Measurements from ENCODE around the gene ADARB1. TPM values are rescaled to one million over a fixed set of nuclear protein-coding genes. Genes with fewer than 3 reads are reported as not detected.

Gene ADARB1
- total and polyA plus RNA-seq, 12 donors: 7.2 to 21.6 (median 16.1) TPM

DNA sequence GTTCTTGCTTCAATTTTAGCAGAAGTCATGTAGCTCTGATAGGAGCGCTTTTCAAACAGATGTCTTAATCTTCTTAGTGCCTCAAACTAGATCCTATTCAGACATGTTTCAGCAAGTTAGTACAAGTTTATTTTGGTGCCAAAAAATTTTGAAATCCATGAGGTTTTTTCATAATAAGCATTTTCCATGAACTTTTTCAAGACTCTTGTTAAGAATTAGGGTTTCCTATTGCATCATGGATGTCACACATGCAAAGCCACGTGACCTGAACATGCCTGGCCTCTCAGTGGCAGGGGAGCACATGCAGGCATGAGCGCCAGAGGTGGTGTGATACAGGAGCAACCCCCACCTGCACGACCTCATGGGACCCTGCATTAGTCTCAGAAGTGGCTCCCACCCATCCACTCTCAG, 145.7 kb downstream of the ADARB1 start:
- Histone ChIP-seq H3K27ac (peak overlapping the region in 1 of 5 donors; percentile 45), H3K4me3 (no peak overlapping the region), H3K9me3 (replicated peaks in 1 of 3) (peaks cover 0 to 9% (median 0%) of the 10 kb centered on the region in 3 donors), H3K4me1 (replicated peaks in 1 of 2) (no peaks in the 10 kb centered on the region), H3K27me3 (no peaks in the 10 kb centered on the region), H3K36me3 (replicated peaks in 1 of 2) (peaks cover 0 to 19% of the 10 kb centered on the region in 2 donors)
- TF ChIP-seq POLR2A (IDR thresholded peaks at IDR 0.05): no peak
- TF ChIP-seq, protein P1, sequence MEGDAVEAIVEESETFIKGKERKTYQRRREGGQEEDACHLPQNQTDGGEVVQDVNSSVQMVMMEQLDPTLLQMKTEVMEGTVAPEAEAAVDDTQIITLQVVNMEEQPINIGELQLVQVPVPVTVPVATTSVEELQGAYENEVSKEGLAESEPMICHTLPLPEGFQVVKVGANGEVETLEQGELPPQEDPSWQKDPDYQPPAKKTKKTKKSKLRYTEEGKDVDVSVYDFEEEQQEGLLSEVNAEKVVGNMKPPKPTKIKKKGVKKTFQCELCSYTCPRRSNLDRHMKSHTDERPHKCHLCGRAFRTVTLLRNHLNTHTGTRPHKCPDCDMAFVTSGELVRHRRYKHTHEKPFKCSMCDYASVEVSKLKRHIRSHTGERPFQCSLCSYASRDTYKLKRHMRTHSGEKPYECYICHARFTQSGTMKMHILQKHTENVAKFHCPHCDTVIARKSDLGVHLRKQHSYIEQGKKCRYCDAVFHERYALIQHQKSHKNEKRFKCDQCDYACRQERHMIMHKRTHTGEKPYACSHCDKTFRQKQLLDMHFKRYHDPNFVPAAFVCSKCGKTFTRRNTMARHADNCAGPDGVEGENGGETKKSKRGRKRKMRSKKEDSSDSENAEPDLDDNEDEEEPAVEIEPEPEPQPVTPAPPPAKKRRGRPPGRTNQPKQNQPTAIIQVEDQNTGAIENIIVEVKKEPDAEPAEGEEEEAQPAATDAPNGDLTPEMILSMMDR (IDR thresholded peaks at IDR 0.05): no peak
- WGBS, 4 donors: 81 to 92% (median 91%) methylated on average over 4 of the region's 4 CpGs
- intact Hi-C loops (cut with DNase I): no loop called here
- peak in 1 of 7 donors; percentile 10 for DNase-seq

DNA sequence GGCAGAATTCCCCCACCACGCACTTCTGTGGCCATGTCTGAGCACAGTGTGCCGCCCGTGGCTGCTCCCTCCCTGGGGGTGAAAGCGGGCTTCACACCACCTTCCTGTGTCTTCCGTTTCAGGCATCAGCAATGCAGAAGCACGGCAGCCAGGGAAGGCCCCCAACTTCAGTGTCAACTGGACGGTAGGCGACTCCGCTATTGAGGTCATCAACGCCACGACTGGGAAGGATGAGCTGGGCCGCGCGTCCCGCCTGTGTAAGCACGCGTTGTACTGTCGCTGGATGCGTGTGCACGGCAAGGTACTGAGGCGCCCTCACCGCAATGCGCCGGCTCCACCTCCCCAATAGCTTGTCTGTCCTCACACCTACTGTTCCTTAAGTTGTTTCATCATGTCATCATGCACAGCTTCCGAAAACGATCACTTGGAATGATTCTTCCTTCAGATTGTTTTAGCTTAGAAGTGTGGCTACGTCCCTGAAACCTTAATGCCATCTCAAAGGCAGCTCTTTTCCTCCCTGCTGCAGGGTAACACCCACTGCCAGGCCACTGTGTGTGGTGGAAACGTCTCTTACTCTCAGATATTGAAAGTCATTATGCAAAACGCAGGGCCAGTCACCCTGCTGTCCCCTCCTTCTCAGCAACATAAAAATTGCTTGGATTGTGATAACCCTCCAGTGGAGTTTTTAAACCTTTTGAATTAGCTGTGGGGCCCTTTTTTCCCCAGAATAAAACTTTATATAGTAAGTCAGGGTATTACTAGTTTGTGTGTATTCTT, 146.5 kb downstream of the ADARB1 start:
- no peak for TF ChIP-seq POLR2A (IDR thresholded peaks at IDR 0.05)
- TF ChIP-seq, protein P1 (IDR thresholded peaks at IDR 0.05): no peak
- no peaks in the 10 kb centered on the region for H3K27me3 ChIP-seq
- intact Hi-C loops (cut with DNase I): no loop called here
- H3K27ac ChIP-seq: peak overlapping the region in 1 of 5 donors; percentile 45
- peaks cover 0 to 9% (median 0%) of the 10 kb centered on the region in 3 donors for H3K9me3 ChIP-seq (replicated peaks in 1 of 3)
- H3K4me1 ChIP-seq (replicated peaks in 1 of 2): no peaks in the 10 kb centered on the region
- DNase-seq: no peak
- peaks cover 0 to 19% of the 10 kb centered on the region in 2 donors for H3K36me3 ChIP-seq (replicated peaks in 1 of 2)
- 94 to 97% (median 95%) methylated on average over 20 to 29 of the region's 29 CpGs for WGBS, 4 donors
- H3K4me3 ChIP-seq: no peak overlapping the region

- Histone ChIP-seq H3K27ac (no peak overlapping the region), H3K36me3 (replicated peaks in 1 of 2) (peaks cover 0 to 19% of the 10 kb centered on the region in 2 donors), H3K9me3 (replicated peaks in 1 of 3) (peaks cover 0 to 7% (median 0%) of the 10 kb centered on the region in 3 donors), H3K4me1 (replicated peaks in 1 of 2) (no peaks in the 10 kb centered on the region), H3K4me3 (no peak overlapping the region), H3K27me3 (no peaks in the 10 kb centered on the region)
- intact Hi-C loops (cut with DNase I): no loop called here
- WGBS, 4 donors: 88 to 97% (median 95%) methylated on average over 6 to 15 of the region's 15 CpGs
- no peak for DNase-seq
- TF ChIP-seq POLR2A (IDR thresholded peaks at IDR 0.05): no peak
- TF ChIP-seq, protein P1 (IDR thresholded peaks at IDR 0.05): no peak
Observed at GRCh38 chr21:45222001-45222400, 147.6 kb downstream of the ADARB1 start.

DNA sequence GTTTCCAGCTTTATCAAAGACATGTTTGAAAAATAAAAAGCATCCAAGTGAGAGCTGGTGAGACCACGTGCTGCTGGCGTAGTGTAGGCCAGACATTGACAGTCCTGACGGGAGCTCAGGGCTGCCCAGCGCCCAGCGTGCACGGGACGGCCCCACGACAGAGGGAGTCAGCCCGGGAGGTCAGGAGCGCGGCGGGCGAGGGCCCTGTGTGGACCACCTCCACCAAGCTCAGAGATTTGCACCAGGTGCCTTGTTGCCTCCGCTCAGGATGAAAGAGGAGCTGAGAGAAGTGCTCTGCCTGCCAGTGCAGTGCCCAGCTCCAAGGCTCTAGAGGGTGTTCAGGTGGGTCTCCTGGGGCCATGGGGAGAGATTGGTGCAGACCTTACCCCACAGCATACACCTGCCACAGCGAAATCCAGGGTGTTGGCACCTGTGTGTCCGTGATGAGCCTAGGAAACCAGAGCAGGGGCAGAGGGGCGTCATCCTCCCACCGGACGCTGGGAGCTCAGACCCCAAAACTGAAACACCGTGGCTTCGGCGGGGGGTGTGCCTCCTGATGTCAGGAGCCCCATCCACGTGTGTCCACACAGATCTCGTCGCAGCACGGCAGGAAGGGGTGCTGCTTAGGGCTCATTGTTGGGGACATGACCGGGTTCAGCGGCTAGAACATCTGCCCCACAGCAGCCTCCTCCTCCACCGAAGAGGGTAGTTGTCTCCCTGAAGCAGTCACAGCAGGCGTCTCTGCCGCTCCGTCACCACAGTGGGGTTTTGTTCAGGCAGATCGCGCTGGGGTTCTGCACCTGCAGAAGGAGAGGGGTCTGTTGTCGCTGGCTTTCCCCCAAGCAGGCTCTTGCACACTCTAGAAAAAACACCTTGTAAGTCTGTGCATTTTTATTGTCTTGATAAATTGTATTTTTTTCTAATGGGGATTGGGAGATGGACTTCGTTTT, 149.1 kb downstream of the ADARB1 start:
- H3K36me3 ChIP-seq (replicated peaks in 1 of 2): peaks cover 0 to 19% of the 10 kb centered on the region in 2 donors
- no peaks in the 10 kb centered on the region for H3K4me1 ChIP-seq (replicated peaks in 1 of 2)
- H3K4me3 ChIP-seq: no peak overlapping the region
- H3K27ac ChIP-seq: no peak overlapping the region
- no peaks in the 10 kb centered on the region for H3K27me3 ChIP-seq
- intact Hi-C loops (cut with DNase I): no loop called here
- no peak for TF ChIP-seq POLR2A (IDR thresholded peaks at IDR 0.05)
- TF ChIP-seq, protein P1 (IDR thresholded peaks at IDR 0.05): no peak
- no peaks in the 10 kb centered on the region for H3K9me3 ChIP-seq (replicated peaks in 1 of 3)
- DNase-seq: no peak
- 91 to 95% (median 94%) methylated on average over 28 to 36 of the region's 36 CpGs for WGBS, 4 donors
